Tibial artery (tissue), 4 donors: ENCODE data around the gene TIAM1.

Experiments
- DNase-seq, 2 donors: peaks; one replicate each; pipeline ENCODE4 v3.0.0-alpha.2; 2019
- H3K27ac ChIP-seq, 2 donors: fragments of 200-600 bp; sonication (generic) in 1 of 2; 1 replicate in 1 of 2; 2 replicates in 1 of 2; pipeline ENCODE4 v1.5.1; 2018 to 2019; ENCODE audit warnings: mild to moderate bottlenecking in 1 of 2
- H3K27me3 ChIP-seq, 2 donors: fragments of 200-600 bp; sonication (generic) in 1 of 2; one replicate each; pipeline versions ENCODE4 v1.5.1 to v1.6.0; 2016 to 2019
- H3K36me3 ChIP-seq, 3 donors: fragments of 200-600 bp; sonication (generic) in 2 of 3; one replicate each; pipeline ENCODE4 v1.5.1; 2016 to 2019; ENCODE audit warnings: mild to moderate bottlenecking in 2 of 3
- H3K4me1 ChIP-seq, 4 donors: fragments of 200-600 bp; sonication (generic) in 2 of 4; 1 replicate in 3 of 4; 2 replicates in 1 of 4; pipeline ENCODE4 v1.5.1; 2016 to 2019
- H3K4me3 ChIP-seq, 2 donors: fragments of 200-600 bp; sonication (generic) in 1 of 2; 1 replicate in 1 of 2; 2 replicates in 1 of 2; pipeline ENCODE4 v1.5.1; 2018 to 2019; ENCODE audit warnings: mild to moderate bottlenecking in 2 of 2
- H3K9me3 ChIP-seq, 3 donors: fragments of 200-600 bp; sonication (generic) in 1 of 3; one replicate each; pipeline ENCODE4 v1.5.1; 2016 to 2019
- CTCF ChIP-seq, 2 experiments: fragments of 200-600 bp in 1 of 2; fragments of 450-650 bp in 1 of 2; IDR thresholded peaks; one replicate each; pipeline ENCODE4 v1.5.1; 2017 to 2019; ENCODE audit warnings: antibody characterized with exemption in 2 of 2, mild to moderate bottlenecking in 1 of 2, moderate library complexity in 1 of 2
- intact Hi-C: fragments of 100-400 bp; cut with DNase I; formaldehyde crosslinking; loops from one replicate; pipeline ENCODE4 v1.15.0; 2023; ENCODE audit warnings: low total_unique reads

Gene TIAM1

GRCh38 chr21:31299291-31300147, 44.5 kb downstream of the TIAM1 start:
- H3K27ac ChIP-seq: no peak overlapping the region
- H3K27me3 ChIP-seq: no peaks in the 10 kb centered on the region
- H3K4me1 ChIP-seq: no peaks in the 10 kb centered on the region
- no peak for DNase-seq
- intact Hi-C loops: no loop called here
- no peak for TF ChIP-seq CTCF (IDR thresholded peaks at IDR 0.05)
- no peaks in the 10 kb centered on the region for H3K36me3 ChIP-seq
- no peak overlapping the region for H3K4me3 ChIP-seq
- no peaks in the 10 kb centered on the region for H3K9me3 ChIP-seq

- no peak for TF ChIP-seq CTCF (IDR thresholded peaks at IDR 0.05)
- no peaks in the 10 kb centered on the region for H3K4me1 ChIP-seq
These were observed 45.3 kb downstream of the TIAM1 start for GRCh38 chr21:31298618-31299269.

GRCh38 chr21:31297806-31298205, 46.3 kb downstream of the TIAM1 start:
- intact Hi-C loops: no loop called here
- DNase-seq: no peak
- H3K9me3 ChIP-seq: no peaks in the 10 kb centered on the region
- H3K4me3 ChIP-seq: no peak overlapping the region
- no peaks in the 10 kb centered on the region for H3K4me1 ChIP-seq
- TF ChIP-seq CTCF (IDR thresholded peaks at IDR 0.05): no peak
- H3K27me3 ChIP-seq: no peaks in the 10 kb centered on the region
- H3K36me3 ChIP-seq: no peaks in the 10 kb centered on the region
- H3K27ac ChIP-seq: no peak overlapping the region

More at GRCh38 chr21:31298618-31299269, 45.3 kb downstream of the TIAM1 start:
- intact Hi-C loops: no loop called here
- H3K27me3 ChIP-seq: no peaks in the 10 kb centered on the region
- no peaks in the 10 kb centered on the region for H3K9me3 ChIP-seq
- no peak overlapping the region for H3K27ac ChIP-seq
- no peak overlapping the region for H3K4me3 ChIP-seq
- no peaks in the 10 kb centered on the region for H3K36me3 ChIP-seq
- DNase-seq: no peak

DNA sequence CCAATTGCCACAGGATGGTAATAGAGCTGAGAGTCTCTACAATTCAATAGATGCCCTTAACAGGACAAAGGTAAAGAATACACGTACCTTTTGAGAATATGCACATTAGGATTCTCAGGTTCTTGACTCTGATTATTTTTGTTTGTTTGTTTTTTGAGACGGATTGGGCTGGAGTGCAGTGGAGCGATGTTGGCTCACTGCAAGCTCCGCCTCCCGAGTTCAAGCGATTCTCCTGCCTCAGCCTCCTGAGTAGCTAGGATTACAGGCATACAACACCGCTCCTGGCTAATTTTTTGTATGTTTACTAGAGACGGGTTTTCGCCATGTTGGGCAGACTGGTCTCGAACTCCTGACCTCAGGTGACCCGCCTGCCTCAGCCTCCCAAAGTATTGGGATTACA, 48.4 kb downstream of the TIAM1 start:
- no peaks in the 10 kb centered on the region for H3K9me3 ChIP-seq
- no peak overlapping the region for H3K4me3 ChIP-seq
- H3K36me3 ChIP-seq: no peaks in the 10 kb centered on the region
- TF ChIP-seq CTCF (IDR thresholded peaks at IDR 0.05): no peak
- H3K27ac ChIP-seq: no peak overlapping the region
- no peaks in the 10 kb centered on the region for H3K4me1 ChIP-seq
- intact Hi-C loops: no loop called here
- no peak for DNase-seq
- no peaks in the 10 kb centered on the region for H3K27me3 ChIP-seq

GRCh38 chr21:31294691-31295090, 49.4 kb downstream of the TIAM1 start:
- no peak for DNase-seq
- Histone ChIP-seq H3K36me3 (no peaks in the 10 kb centered on the region), H3K27ac (no peak overlapping the region), H3K27me3 (no peaks in the 10 kb centered on the region), H3K4me1 (no peaks in the 10 kb centered on the region), H3K9me3 (no peaks in the 10 kb centered on the region), H3K4me3 (no peak overlapping the region)
- intact Hi-C loops: no loop called here
- no peak for TF ChIP-seq CTCF (IDR thresholded peaks at IDR 0.05)
